Thoracic aorta (tissue), 2 donors: ENCODE measurements around the gene C2orf69. TPM values are rescaled to one million over a fixed set of nuclear protein-coding genes. Genes with fewer than 3 reads are reported as not detected.
A peak's percentile ranks its signal among the peaks of the same experiment; 100 is the strongest.

ENCODE experiments used
- ATAC-seq: fragments of 150-250 bp; one replicate; pipeline ENCODE4 v1.8.0; 2017; ENCODE audit warnings: low read depth; ENCODE audit not compliant: insufficient number of reproducible peaks, low FRiP score
- DNase-seq: peaks from one replicate; pipeline ENCODE4 v3.0.0-alpha.2; 2020; ENCODE audit warnings: low spot score
- H3K27ac ChIP-seq, 2 donors: fragments of 200-600 bp; sonication (generic); 1 replicate in 1 of 2; 2 replicates in 1 of 2; pipeline ENCODE4 v1.5.1; 2016; ENCODE audit warnings: mild to moderate bottlenecking in 2 of 2, moderate library complexity in 2 of 2
- H3K27me3 ChIP-seq: fragments of 200-600 bp; sonication (generic); replicated peaks from 2 replicates; pipeline ENCODE4 v1.6.0; 2016; ENCODE audit warnings: mild to moderate bottlenecking; ENCODE audit not compliant: insufficient read depth
- H3K36me3 ChIP-seq: fragments of 200-600 bp; sonication (generic); one replicate; pipeline ENCODE4 v1.5.1; 2016
- H3K4me1 ChIP-seq, 2 donors: fragments of 200-600 bp; sonication (generic); 1 replicate in 1 of 2; 2 replicates in 1 of 2; pipeline versions ENCODE4 v1.5.1 to v1.6.0; 2016; ENCODE audit warnings: low read depth in 2 of 2, mild to moderate bottlenecking in 1 of 2; ENCODE audit not compliant: control insufficient read depth in 1 of 2
- H3K4me3 ChIP-seq: fragments of 200-600 bp; sonication (generic); 2 replicates; pipeline ENCODE4 v1.5.1; 2016; ENCODE audit warnings: mild to moderate bottlenecking
- H3K9me3 ChIP-seq: fragments of 200-600 bp; sonication (generic); 2 replicates; pipeline ENCODE4 v1.5.1; 2016
- total RNA-seq, 2 donors: library from RNA; depleted of rRNA; stranded (reverse); fragments of >200 nt; gene quantifications; one replicate each; pipeline versions ENCODE4 v1.1.0 to v1.2.3, GENCODE V29; 2016
- TF ChIP-seq, protein P1 (sequence below): fragments of 200-600 bp; sonication (generic); IDR thresholded peaks from one replicate; pipeline ENCODE4 v1.5.1; 2019; ENCODE audit warnings: antibody characterized with exemption

C2orf69 gene
- total RNA-seq = 10 to 100 TPM; 10.8 to 16.7 TPM

GRCh38 chr2:199911052-199911876 is at the start of gene C2orf69:
Gene C2orf69, plus strand, starts transcription at chr2:199911293. Its CDS starts 146 bp downstream, at chr2:199911439.
- TF ChIP-seq, protein P1, sequence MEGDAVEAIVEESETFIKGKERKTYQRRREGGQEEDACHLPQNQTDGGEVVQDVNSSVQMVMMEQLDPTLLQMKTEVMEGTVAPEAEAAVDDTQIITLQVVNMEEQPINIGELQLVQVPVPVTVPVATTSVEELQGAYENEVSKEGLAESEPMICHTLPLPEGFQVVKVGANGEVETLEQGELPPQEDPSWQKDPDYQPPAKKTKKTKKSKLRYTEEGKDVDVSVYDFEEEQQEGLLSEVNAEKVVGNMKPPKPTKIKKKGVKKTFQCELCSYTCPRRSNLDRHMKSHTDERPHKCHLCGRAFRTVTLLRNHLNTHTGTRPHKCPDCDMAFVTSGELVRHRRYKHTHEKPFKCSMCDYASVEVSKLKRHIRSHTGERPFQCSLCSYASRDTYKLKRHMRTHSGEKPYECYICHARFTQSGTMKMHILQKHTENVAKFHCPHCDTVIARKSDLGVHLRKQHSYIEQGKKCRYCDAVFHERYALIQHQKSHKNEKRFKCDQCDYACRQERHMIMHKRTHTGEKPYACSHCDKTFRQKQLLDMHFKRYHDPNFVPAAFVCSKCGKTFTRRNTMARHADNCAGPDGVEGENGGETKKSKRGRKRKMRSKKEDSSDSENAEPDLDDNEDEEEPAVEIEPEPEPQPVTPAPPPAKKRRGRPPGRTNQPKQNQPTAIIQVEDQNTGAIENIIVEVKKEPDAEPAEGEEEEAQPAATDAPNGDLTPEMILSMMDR = no peak

DNA sequence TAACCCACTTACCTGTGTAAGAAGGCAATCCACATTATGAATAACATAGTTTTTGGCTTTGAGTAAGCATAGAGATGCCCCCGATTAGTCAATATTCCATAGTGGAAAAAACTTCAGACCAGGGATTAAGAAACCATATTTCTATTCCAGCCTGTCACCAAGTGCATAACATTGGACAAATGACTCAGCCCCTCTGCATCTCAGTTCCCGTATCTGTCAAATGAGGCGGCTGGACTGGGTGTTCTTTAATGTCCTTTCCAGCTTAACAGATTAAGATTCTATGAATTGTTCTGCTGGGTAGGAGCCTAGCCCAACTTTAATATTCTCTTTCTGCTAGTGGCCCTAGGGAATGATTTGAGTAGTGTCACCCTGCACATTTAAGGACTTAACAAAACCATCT is 48.3 kb upstream of the C2orf69 start:
- no peaks in the 10 kb centered on the region for H3K36me3 ChIP-seq
- TF ChIP-seq, protein P1 = no peak
- no peaks in the 10 kb centered on the region for H3K9me3 ChIP-seq
- no peak overlapping the region for H3K4me3 ChIP-seq
- ATAC-seq (no peak), DNase-seq (no peak)
- H3K27ac ChIP-seq = no peak overlapping the region
- H3K27me3 ChIP-seq = no peaks in the 10 kb centered on the region
- no peaks in the 10 kb centered on the region for H3K4me1 ChIP-seq

More at GRCh38 chr2:199911052-199911876, at the start of gene C2orf69:
- H3K4me1 ChIP-seq = peaks cover 20 to 26% of the 10 kb centered on the region in 2 donors
- peaks cover 1% of the 10 kb centered on the region for H3K36me3 ChIP-seq
- ATAC-seq = peak; percentile 96
- peak; percentile 87 for DNase-seq
- no peaks in the 10 kb centered on the region for H3K27me3 ChIP-seq
- peak within 1 kb of the TSS; percentile 92 for H3K4me3 ChIP-seq
- no peaks in the 10 kb centered on the region for H3K9me3 ChIP-seq
- peak within 1 kb of the TSS; percentile 80 to 93 for H3K27ac ChIP-seq

GRCh38 chr2:199865905-199866304 is 45.2 kb upstream of the C2orf69 start:
- DNase-seq (no peak), ATAC-seq (no peak)
- Histone ChIP-seq H3K4me1 (no peaks in the 10 kb centered on the region), H3K27me3 (no peaks in the 10 kb centered on the region), H3K4me3 (no peak overlapping the region), H3K27ac (no peak overlapping the region), H3K36me3 (no peaks in the 10 kb centered on the region), H3K9me3 (no peaks in the 10 kb centered on the region)
- TF ChIP-seq, protein P1 = no peak

- Histone ChIP-seq H3K4me1 (no peaks in the 10 kb centered on the region), H3K27ac (no peak overlapping the region), H3K36me3 (no peaks in the 10 kb centered on the region), H3K9me3 (no peaks in the 10 kb centered on the region), H3K4me3 (no peak overlapping the region), H3K27me3 (no peaks in the 10 kb centered on the region)
- DNase-seq = no peak
- no peak for ATAC-seq
- TF ChIP-seq, protein P1 = no peak
Measured at GRCh38 chr2:199868431-199869226, 42.5 kb upstream of the C2orf69 start.

GRCh38 chr2:199869227-199869541 is 41.9 kb upstream of the C2orf69 start:
- Histone ChIP-seq H3K27ac (no peak overlapping the region), H3K9me3 (peaks cover 1% of the 10 kb centered on the region), H3K4me1 (no peaks in the 10 kb centered on the region), H3K36me3 (no peaks in the 10 kb centered on the region), H3K4me3 (no peak overlapping the region), H3K27me3 (no peaks in the 10 kb centered on the region)
- TF ChIP-seq, protein P1 = no peak
- ATAC-seq (no peak), DNase-seq (no peak)
